ENCODE measurements around the gene MEAK7.

Gene MEAK7, protein sequence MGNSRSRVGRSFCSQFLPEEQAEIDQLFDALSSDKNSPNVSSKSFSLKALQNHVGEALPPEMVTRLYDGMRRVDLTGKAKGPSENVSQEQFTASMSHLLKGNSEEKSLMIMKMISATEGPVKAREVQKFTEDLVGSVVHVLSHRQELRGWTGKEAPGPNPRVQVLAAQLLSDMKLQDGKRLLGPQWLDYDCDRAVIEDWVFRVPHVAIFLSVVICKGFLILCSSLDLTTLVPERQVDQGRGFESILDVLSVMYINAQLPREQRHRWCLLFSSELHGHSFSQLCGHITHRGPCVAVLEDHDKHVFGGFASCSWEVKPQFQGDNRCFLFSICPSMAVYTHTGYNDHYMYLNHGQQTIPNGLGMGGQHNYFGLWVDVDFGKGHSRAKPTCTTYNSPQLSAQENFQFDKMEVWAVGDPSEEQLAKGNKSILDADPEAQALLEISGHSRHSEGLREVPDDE

GRCh38 chr16:84504420-84505248 is at the start of gene MEAK7:
TSS of gene MEAK7 (minus strand) at chr16:84504659. CDS start at chr16:84498086, 6,573 bp downstream.
- DNase-seq = peak; percentile 99

DNA sequence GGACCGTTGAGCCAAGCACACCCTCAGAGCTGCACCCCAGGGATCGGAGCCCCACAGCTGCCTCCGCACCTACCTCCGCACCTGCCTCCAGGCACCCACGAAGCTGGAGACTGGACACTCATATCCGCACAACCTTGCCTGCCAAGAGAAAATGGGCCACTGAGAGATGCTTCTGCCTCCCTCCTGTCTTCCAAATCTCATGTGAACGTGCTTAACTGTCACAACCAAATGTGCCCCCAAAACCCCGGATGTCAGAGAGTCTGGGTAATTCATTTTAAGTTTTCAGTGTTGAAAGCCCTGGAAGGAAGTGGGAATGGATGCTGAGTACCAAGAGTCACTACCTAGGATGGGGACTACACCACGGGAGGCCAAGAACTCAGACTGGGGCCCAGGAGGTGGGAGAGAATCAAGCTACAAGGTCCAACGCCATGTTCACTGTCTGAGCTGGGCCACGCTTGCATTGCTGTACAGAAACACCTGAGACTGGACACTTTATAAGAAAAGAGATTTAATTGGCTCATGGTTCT is 49.5 kb upstream of the MEAK7 start:
- peak; percentile 61 for DNase-seq

GRCh38 chr16:84552135-84552534 is 47.7 kb upstream of the MEAK7 start:
- no peak for DNase-seq

- no peak for DNase-seq
Observed at GRCh38 chr16:84550096-84550495, 45.6 kb upstream of the MEAK7 start.

- DNase-seq = peak; percentile 62
Observed at GRCh38 chr16:84548971-84549844, 44.7 kb upstream of the MEAK7 start.

- peak; percentile 57 for DNase-seq
Observed at GRCh38 chr16:84548508-84548907, 44.0 kb upstream of the MEAK7 start.

- peak; percentile 69 for DNase-seq
Observed at GRCh38 chr16:84547546-84548061, 43.1 kb upstream of the MEAK7 start.

DNA sequence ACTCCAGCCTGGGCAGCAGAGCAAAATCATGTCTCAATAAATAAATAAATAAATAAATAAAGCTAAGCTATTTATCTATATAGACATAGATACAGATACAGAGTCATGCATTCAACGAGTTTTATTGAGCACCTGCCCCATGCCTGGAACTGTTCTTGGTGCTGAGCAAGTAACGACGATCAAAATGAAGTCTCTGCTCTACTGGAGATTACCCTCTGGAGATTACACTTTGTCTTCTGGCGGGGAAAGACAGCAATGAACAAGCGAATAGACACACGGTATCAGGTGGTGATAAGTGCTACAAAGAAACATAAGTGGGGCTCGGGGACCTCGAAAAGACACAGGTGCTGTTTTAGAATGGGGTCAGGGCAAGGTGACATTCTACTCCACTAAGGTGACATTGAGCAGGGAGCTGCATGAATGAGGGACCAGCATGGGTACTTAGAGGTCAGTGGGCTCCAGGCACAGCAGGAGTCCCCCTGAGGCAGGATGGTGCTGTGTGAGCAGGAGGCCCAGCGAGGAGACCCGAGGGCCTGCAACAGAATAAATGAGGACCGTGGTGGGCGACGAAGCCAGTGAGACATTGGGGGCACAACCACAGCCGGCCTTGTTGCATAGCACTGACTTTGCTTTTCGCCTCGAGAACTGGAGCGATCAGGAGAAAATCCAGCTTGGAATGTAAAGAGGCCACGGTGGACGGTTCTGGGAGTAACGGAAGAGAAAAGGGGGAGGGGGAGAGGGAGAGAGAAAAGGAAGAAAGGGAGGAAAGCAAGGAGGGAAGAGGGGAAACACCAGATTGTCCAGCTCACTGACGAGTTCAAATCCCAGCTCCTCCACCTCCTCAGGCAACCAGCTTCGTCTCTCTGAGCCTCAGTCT is 42.4 kb upstream of the MEAK7 start:
- DNase-seq = no peak

DNA sequence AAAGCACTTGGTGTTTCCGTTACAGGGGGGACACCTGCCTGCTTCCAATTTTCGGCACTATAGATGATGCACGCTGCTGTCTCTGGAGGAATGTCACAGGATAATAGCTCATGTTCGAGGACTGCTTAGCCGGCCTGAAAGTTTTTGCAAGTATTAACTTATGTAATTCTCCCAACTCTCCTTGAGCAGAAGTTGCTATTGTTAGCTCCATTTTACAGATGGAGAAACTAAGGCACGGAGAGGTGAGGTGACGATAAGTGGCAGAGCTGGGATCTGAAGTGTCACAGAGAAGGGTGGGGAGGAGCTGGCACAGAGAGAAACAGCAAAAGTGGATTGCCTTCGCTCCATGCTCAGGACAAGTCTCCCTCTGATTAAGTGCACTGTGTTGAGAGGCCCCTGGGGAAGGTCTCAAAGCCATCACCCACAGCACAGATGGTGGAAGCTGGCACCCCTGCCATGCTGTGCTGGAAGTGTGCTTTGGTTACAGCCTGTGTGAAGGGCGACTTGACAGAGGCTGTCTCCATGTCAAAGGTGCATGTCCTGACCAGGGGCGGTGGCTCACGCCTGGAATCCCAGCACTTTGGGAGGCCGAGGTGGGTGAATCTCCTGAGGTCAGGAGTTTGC is 40.8 kb upstream of the MEAK7 start:
- DNase-seq = no peak

DNA sequence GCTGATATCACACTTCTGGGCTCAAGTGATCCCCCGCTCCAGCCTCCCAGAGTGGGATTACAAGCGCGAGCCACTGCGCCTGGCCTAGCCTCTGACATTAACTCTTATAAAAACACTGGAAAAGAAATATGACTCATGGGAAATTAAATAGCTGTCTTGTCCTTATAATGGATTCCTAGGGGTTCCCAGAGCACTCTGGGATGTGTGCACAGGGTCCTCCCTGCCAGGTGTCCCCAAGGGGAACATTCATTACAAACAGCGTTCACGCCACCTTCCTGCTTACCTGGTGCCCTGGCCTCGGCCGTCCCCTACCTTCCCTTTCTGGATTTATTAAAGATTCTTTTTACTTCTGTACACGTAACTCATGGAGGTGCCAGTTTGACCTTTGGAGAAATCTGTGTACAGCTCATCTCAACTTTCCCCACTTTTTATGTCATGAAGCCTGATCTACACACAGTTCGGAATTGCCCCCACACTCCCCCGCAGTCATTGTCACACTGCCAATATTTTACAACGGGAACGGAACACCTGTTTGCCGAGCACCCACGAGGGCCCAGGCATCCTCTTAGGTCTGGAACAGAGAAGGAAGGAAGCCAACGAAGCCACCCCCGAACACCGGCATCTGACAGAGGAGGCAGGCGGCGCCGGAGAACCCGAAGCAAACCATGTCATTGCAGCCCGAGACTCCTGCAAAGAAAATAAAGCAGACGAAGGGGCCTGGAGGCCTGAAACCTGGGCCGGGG is 39.7 kb upstream of the MEAK7 start:
- DNase-seq = peak; percentile 50

DNA sequence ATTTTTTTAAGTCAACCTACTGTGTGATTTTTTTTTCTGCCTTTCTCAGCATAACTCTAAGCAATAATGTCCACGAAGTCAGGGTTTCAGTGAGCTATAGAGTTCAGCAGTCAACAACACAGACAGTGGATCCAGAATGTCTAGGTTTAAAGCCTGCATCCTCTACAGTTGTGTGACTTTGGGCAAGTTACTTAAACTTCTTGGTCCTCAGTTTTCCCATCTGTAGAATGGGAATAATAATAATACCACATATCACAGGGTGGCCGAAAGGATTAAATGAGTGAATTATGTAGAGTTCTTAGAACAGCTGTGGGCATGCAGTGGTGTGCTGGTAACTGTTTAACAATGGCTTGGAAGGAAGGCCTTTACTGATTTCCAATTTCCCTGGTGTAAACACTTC is 38.8 kb upstream of the MEAK7 start:
- DNase-seq = no peak

DNA sequence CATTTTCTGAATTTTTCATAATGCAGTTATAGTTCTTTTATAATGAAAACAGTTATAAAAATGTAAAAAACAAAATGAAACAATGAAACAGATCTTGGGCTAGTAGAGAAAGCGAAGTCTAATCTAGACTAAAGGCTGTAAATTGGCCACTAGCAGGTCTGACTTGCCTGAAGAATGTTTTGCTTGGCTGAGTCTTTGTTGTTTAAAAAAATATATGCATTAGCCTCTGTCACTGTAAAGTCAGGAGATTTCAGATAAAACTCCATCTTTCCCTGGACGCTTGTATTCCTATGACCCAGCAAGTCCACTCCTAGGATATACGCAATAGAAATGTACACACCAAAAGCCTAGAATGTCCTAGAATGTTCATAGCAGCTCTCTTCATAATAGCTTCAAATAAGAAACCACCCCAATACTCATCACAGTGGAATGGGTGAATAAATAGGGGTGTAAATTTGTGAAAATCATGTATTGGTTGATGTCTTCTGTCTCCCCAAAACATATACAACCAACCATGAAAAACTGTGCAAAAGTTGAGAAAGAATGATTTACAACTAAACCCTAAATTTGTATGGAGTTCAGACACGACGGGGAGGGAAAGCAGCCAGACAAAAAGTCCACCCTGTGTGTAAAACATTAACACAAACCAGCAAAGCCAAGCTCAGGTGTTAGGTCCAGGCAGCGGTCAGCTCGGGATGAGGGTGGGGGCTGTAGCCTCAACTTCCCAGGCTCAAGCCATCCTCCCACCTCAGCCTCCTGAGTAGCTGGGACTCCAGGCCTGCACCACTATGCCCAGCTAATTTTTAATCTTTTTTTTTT is 37.7 kb upstream of the MEAK7 start:
- DNase-seq = no peak

GRCh38 chr16:84540194-84540593 is 35.7 kb upstream of the MEAK7 start:
- DNase-seq = no peak

DNA sequence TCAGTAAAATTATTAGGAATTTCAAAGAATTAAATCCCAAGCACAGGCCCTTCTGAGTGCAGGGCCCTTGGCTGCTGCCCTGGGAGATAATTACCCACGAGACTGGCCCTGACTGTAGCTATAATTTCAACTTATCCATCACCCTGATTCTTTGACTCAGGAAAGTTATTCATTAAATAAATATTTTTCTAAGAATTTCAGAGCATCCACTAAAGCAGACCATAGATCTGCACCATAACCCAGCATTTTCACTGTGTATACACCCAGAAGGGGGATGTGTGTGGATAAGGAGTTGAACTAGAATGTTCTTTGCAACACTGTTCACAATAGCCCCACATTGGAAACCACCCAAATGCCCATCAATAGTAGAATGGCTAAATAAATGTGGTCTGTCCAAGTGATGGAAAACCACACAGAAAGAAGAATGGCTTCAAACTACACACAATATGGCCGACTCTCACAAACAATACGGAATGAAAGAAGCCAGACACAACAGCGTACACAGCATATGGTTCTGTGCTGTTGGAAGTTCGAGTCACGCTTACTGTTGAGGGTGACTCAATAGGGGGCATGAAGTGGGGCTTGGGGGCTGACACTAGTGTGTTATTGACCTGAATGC is 33.9 kb upstream of the MEAK7 start:
- DNase-seq = no peak

DNA sequence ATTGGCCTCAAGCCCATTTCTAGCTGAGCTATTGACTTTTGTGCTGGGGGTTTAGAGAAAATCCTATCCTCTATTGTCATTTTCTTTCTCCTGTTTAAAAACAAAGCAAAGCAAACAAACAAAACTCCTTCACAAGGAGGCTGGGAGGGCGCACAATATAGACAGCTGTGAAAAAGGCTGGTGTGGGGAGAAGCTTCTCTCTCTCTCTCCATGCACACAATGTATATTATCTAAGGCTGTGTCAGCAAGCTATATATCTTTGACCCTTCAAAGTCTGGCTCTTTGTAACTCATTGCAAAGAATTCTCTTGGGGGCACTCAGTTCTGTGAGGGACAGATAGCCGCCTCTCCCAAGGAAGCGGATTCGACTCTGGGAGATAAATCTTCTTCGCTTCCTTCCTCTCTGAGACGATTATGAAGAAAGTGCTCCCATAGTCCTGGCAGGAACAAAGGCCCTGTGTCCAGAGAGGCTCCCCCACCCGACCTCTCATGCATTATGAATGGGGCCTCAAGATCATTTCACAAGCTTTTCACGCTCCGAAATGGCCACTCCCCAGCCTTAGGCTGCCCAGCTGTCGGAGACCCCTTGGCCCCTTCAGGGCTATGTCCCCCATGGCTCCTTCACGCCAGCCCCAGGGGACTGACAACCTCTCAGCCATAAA is 33.2 kb upstream of the MEAK7 start:
- DNase-seq = no peak

DNA sequence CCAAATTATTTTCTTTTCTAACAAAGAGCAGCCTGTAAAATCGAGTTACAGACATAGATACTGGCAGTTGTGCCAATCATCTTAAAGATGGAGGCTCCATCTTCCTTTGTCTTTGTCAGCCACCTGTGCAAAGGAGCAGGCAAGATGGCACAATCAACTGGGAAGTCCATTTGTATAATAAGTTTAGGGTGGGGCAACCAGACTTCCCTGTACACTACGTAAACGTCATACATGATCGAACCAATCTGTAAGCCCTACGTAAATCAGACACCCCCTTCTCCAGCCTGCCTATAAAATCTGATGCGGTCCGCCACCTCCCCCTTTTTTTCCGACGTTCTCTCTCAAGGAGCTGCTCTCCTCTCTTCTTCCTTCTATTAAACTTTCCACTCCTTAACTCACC is 31.4 kb upstream of the MEAK7 start:
- DNase-seq = no peak

DNA sequence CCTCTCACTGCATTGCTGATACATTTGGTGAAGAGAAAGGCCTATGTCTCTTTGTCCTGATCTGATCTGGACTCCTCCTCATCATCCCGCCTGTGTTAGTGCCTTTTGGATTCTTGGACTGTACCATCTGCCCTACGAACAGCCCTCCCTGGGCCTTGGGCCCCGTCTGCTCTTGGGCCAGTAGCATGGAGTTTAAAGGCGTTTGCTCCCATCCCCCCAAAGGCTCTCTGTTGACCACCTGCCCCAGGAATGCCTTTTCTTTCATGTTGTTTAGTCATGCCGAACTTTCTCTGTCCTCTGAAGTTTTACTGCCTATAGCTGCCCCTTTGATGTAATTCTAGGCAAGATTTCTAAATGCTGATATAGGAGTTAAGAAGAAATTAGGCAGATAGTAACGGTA is 30.9 kb upstream of the MEAK7 start:
- no peak for DNase-seq

DNA sequence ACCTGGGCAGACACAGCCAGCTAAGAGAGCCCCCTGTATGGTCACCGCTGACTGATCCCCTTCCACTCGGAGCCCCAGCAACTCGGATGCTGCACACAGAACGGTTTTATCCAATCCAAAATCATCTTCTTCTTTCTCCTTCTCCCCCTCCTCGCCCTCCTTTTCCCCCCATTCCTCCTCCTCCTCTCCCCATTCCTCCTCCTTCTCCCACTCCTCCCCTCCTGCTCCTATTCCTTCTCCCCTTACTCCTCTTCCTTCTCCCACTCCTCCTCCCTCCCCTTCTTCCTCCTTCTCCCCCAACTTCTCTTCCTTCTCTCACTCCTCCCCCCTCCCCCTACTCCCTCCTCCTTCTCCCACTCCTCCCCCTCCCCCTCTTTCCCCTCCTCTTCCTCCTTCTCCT is 30.4 kb upstream of the MEAK7 start:
- DNase-seq = no peak

Data from stimulated activated CD8-positive, alpha-beta memory T cell treated with anti-CD3 and anti-CD28 coated beads, Interleukin-4, amount 100 ng/mL, for 48 hours (primary cell).